ENCODE measurements around the gene FNDC8.
"Not testable (repeated sequence)": the region's sequence is repeated elsewhere in the genome, so short reads cannot be mapped to it uniquely, and the experiment has no call there.

FNDC8 gene

GRCh38 chr17:35121315-35121714 is at the start of gene FNDC8:
Gene FNDC8, plus strand, starts transcription at chr17:35121615. Its CDS starts 79 bp downstream, at chr17:35121694.
- DNase-seq (ENCODE audit: low read depth, low spot score) = no peak

- DNase-seq (ENCODE audit: low read depth, low spot score) = no peak
Measured at GRCh38 chr17:35073183-35073790, 48.1 kb upstream of the FNDC8 start.

GRCh38 chr17:35073991-35074627 is 47.3 kb upstream of the FNDC8 start:
- DNase-seq (ENCODE audit: low read depth, low spot score) = no peak

GRCh38 chr17:35074711-35075707 is 46.4 kb upstream of the FNDC8 start:
- DNase-seq (ENCODE audit: low read depth, low spot score) = no peak

GRCh38 chr17:35076874-35077273 is 44.5 kb upstream of the FNDC8 start:
- DNase-seq (ENCODE audit: low read depth, low spot score) = no peak

DNA sequence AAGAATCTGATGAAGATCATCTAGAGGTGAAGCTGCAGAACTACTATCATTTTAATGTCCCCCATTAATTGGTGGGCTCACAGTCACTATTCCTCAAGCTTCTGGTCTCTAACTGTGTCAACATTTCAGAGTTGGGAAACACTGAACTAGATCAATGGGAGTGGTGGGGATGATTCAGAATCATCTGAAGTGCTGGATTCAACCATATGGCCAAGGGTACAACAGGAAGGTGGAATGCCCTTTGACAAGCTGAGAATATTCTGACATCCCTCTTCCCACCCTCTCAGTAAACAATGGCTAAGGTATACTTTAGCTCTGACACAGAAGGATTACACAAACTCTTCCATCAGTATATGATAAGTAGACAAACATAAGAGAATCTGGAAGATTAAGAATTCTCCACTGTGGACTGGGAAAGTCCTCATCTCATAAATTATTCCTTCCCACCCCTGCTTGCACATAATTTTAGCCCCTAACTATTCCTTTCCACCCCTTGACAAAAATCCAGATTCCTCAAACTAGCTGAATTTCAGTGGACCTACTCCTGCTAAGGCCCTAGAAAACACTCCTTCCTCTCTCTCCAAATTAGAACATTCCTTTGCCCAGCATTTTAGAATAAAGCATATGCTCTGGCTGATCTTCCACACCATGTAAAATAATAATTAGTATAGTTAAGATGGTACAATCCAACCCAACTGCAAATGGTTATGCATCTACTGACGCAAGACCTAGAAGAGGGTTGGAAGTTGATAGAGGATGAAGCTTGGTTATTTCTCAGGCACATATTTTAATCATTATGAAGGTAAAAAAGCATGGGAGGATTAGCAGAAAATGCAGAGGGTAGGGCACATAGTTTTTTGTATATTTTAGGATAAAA is 41.6 kb upstream of the FNDC8 start:
- DNase-seq (ENCODE audit: low read depth, low spot score) = no peak

- no peak for DNase-seq (ENCODE audit: low read depth, low spot score)
Measured at GRCh38 chr17:35080536-35080935, 40.9 kb upstream of the FNDC8 start.

GRCh38 chr17:35081638-35082037 is 39.8 kb upstream of the FNDC8 start:
- DNase-seq (ENCODE audit: low read depth, low spot score) = no peak

DNA sequence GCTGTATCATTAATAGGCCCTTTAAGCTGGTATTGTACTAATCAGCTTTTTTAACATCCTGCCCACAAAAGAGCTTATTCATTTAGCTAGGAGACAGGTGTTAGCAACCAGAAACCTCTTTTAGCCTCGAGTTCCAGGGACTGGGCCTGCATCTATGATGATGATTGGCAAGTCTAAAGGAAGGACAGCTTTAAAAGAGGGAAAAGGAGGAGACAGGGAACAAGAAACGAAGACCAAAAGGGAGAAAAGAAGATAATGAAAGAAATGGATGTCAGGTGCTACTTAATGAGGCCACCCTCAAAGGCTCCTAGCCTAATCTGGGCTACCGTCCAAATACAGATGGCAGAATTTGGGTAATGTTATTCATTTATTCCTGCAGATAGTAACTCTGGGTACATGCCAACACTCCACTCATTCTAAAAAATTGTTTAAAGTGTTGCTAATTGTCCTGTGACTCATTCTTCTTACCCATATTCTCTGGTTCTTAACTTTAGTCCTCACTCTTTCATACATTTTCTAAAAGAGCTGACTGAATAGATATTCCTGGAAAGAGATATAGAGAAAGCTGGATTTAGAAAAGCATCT is 39.2 kb upstream of the FNDC8 start:
- no peak for DNase-seq (ENCODE audit: low read depth, low spot score)

DNA sequence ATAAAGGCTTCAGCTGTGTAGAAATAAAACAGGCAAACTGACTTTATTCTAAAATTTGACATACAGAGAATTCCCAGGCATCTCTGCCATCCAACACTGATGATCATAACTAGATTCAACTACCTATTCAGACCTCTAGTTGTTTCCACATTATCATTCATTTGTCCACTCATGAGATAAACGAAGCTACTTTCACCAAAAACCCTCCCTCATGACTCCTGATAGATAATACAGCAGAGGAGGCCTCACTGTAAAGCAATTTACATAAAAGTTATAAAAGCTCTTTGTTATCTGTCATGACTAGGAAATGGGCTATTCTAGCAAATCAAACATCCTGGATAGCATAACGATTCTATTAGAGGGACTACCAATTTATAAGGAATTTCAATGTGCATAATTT is 38.3 kb upstream of the FNDC8 start:
- no peak for DNase-seq (ENCODE audit: low read depth, low spot score)

GRCh38 chr17:35084987-35085386 is 36.4 kb upstream of the FNDC8 start:
- DNase-seq (ENCODE audit: low read depth, low spot score) = no peak

GRCh38 chr17:35086164-35086563 is 35.3 kb upstream of the FNDC8 start:
- DNase-seq (ENCODE audit: low read depth, low spot score) = no peak

GRCh38 chr17:35086931-35087573 is 34.4 kb upstream of the FNDC8 start:
- no peak for DNase-seq (ENCODE audit: low read depth, low spot score)

GRCh38 chr17:35087731-35088355 is 33.6 kb upstream of the FNDC8 start:
- no peak for DNase-seq (ENCODE audit: low read depth, low spot score)

DNA sequence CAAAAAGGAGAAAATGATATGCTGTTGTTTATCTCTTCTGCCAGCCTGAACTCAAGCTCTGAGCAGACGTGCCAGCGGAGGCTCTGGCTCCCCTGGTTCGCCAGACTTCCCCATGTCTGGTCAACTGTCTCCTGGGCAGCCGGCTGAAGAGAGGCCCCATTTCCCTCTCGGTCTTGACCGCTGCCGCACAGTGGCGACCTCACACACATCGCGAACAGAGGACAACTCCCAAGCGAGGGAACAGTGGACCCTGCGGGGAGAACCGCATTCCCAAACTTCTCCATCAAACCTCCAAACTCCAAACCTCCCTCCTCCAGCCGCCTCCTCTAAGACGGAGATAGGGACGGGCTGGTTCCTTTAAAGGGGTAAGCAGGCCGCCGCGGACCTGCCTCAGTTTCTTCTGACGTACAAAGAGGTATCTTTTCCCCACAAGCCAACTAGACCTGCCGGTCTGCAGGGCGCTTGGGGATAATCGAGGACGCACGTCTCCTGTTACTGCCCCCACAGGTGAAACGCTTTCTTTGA is 33.0 kb upstream of the FNDC8 start:
- DNase-seq (ENCODE audit: low read depth, low spot score) = no peak

DNA sequence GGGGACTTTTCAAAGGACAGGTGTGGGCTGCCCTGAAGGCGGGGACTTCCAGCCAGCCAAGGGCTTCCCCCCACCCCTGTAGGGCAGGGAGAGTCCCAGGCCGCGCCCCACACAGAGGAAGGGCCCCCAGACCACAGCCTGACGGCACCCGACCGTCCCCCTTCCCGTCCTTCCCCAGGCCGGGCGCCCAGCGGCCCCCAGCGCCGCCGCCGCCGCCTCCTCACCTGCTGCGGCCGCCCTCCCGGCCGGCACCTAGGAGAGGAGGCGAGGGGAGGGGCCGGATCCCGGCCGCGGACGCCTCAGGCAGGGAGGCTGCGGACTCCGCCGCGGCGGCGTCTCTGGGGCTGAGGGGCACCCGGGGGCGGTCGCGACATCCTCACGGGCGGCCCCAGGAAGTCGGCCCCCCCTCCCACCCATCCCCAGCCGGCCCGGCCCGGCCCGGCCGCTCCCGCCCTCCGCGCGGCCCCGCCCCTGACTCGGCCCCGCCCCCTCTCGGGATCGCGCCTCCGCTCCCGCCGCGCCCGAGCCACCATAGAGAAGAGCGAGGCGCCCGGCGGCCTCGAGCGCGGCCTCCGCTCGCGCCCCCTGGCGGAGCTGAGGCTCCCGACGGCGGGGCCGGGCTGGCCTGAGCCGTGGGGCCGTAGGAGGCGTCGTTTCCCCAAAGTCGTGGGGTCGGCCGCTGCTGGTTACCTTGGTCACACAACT is 32.4 kb upstream of the FNDC8 start:
- DNase-seq (ENCODE audit: low read depth, low spot score) = no peak

DNA sequence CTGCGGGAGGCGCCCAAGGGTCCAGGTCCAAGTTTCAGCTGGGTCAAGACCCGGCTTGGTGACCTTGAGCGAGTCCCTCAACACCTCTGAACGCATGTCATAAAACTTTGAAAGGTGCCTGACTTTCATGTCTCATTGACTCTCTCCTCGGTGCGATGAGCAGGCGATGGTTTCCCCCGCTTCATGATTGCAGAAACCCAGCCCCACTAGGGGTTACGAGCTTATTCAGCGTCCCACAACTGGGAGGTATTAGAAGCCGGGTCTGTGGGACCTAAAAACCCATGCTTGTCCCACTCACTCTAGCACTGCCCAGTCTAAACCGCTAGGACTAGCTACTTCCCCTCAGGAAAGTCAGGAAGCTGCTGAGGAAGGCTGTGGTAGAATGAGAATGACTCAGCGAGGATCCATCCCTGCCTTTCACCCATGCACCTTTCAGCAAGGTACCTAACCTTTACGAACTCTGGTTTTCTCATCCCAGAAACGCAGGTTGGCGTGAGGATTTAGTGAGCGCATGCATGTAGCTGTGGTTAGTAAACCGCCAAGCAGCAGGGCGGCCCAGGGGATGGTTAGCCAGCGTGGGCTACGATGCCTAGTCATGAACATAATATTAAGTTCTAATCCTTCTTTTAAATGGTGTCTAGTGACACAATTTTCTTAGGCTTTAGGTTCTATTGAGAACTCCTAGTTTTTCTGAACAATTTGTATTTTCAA is 31.7 kb upstream of the FNDC8 start:
- no peak for DNase-seq (ENCODE audit: low read depth, low spot score)

DNA sequence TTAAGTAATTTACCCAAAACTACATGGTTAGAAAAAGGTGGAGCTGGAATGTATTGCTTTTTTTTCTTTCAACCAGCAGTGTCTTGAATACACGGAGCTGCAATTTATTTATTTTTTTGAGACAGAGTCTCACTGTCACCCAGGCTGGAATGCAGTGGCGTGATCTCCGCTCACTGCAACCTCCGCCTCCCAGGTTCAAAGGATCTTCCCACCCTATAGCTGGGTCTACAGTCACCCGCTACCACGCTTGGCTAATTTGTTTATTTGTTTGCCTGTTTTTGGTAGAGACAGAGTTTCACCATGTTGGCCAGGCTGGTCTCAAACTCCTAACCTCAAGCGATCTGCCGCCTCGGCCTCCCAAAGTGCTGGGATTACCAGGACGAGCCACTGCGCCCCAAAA is 30.7 kb upstream of the FNDC8 start:
- not testable (repeated sequence) for DNase-seq (ENCODE audit: low read depth, low spot score)

- DNase-seq (ENCODE audit: low read depth, low spot score) = no peak
Measured at GRCh38 chr17:35094902-35095301, 26.5 kb upstream of the FNDC8 start.
